Rectal smooth muscle tissue (tissue), 1 donor: ENCODE measurements around the gene SLC52A3.

Experiments used
- H3K27ac ChIP-seq: one replicate; pipeline ENCODE4 v1.7.0; 2013; ENCODE audit warnings: low read depth, low read length, inconsistent platforms
- H3K27me3 ChIP-seq: one replicate; pipeline ENCODE4 v1.7.0; 2013; ENCODE audit warnings: low read length; ENCODE audit not compliant: control insufficient read depth, insufficient read depth
- H3K36me3 ChIP-seq: one replicate; pipeline ENCODE4 v1.7.0; 2013; ENCODE audit warnings: low read length; ENCODE audit not compliant: control insufficient read depth, insufficient read depth
- H3K4me1 ChIP-seq: one replicate; pipeline ENCODE4 v1.7.0; 2013; ENCODE audit warnings: low read length; ENCODE audit not compliant: control insufficient read depth, insufficient read depth
- H3K4me3 ChIP-seq: one replicate; pipeline ENCODE4 v1.7.0; 2013; ENCODE audit warnings: low read length
- H3K9ac ChIP-seq: one replicate; pipeline ENCODE4 v1.7.0; 2013; ENCODE audit warnings: low read length

Gene SLC52A3

GRCh38 chr20:787825-788224 lies 19.5 kb upstream of the SLC52A3 start:
- Histone ChIP-seq H3K27me3 (peaks cover 4% of the 10 kb centered on the region), H3K4me1 (no peaks in the 10 kb centered on the region), H3K27ac (no peak overlapping the region), H3K36me3 (no peaks in the 10 kb centered on the region), H3K9ac (no peak overlapping the region), H3K4me3 (no peak overlapping the region)

GRCh38 chr20:779771-780170 lies 11.5 kb upstream of the SLC52A3 start:
- H3K4me3 ChIP-seq: no peak overlapping the region
- H3K27ac ChIP-seq: no peak overlapping the region
- H3K9ac ChIP-seq: no peak overlapping the region
- H3K36me3 ChIP-seq: no peaks in the 10 kb centered on the region
- no peaks in the 10 kb centered on the region for H3K4me1 ChIP-seq
- H3K27me3 ChIP-seq: peaks cover 2% of the 10 kb centered on the region

- Histone ChIP-seq H3K27ac (no peak overlapping the region), H3K27me3 (peaks cover 2% of the 10 kb centered on the region), H3K9ac (no peak overlapping the region), H3K36me3 (no peaks in the 10 kb centered on the region), H3K4me3 (no peak overlapping the region), H3K4me1 (no peaks in the 10 kb centered on the region)
These were observed 7.9 kb upstream of the SLC52A3 start for GRCh38 chr20:776165-776564.

- Histone ChIP-seq H3K36me3 (no peaks in the 10 kb centered on the region), H3K4me3 (peak overlapping the region; percentile 18), H3K9ac (no peak overlapping the region), H3K4me1 (no peaks in the 10 kb centered on the region), H3K27ac (no peak overlapping the region), H3K27me3 (peaks cover 2% of the 10 kb centered on the region)
These were observed 7.4 kb upstream of the SLC52A3 start for GRCh38 chr20:775679-776135.

- Histone ChIP-seq H3K4me1 (no peaks in the 10 kb centered on the region), H3K27ac (no peak overlapping the region), H3K27me3 (peaks cover 2% of the 10 kb centered on the region), H3K36me3 (no peaks in the 10 kb centered on the region), H3K4me3 (no peak overlapping the region), H3K9ac (no peak overlapping the region)
These were observed 6.4 kb upstream of the SLC52A3 start for GRCh38 chr20:774660-775057.

- H3K36me3 ChIP-seq: no peaks in the 10 kb centered on the region
- peaks cover 2% of the 10 kb centered on the region for H3K27me3 ChIP-seq
- H3K4me3 ChIP-seq: no peak overlapping the region
- H3K9ac ChIP-seq: no peak overlapping the region
- H3K27ac ChIP-seq: no peak overlapping the region
- no peaks in the 10 kb centered on the region for H3K4me1 ChIP-seq
These were observed 5.8 kb upstream of the SLC52A3 start for GRCh38 chr20:774016-774659.

- Histone ChIP-seq H3K27ac (no peak overlapping the region), H3K4me1 (no peaks in the 10 kb centered on the region), H3K27me3 (peaks cover 2% of the 10 kb centered on the region), H3K4me3 (no peak overlapping the region), H3K9ac (no peak overlapping the region), H3K36me3 (no peaks in the 10 kb centered on the region)
These were observed 4.5 kb upstream of the SLC52A3 start for GRCh38 chr20:772806-773205.

GRCh38 chr20:771741-772464 lies 3.6 kb upstream of the SLC52A3 start:
- Histone ChIP-seq H3K27ac (no peak overlapping the region), H3K27me3 (peaks cover 2% of the 10 kb centered on the region), H3K4me3 (no peak overlapping the region), H3K4me1 (no peaks in the 10 kb centered on the region), H3K9ac (no peak overlapping the region), H3K36me3 (no peaks in the 10 kb centered on the region)

GRCh38 chr20:770691-771090 lies 2.4 kb upstream of the SLC52A3 start:
- Histone ChIP-seq H3K27me3 (peaks cover 1% of the 10 kb centered on the region), H3K9ac (no peak overlapping the region), H3K36me3 (no peaks in the 10 kb centered on the region), H3K27ac (no peak overlapping the region), H3K4me3 (no peak overlapping the region), H3K4me1 (no peaks in the 10 kb centered on the region)

- Histone ChIP-seq H3K36me3 (no peaks in the 10 kb centered on the region), H3K9ac (no peak overlapping the region), H3K27ac (no peak overlapping the region), H3K4me1 (no peaks in the 10 kb centered on the region), H3K4me3 (no peak overlapping the region), H3K27me3 (no peaks in the 10 kb centered on the region)
These were observed 1.4 kb downstream of the SLC52A3 start for GRCh38 chr20:766906-767305.

- Histone ChIP-seq H3K9ac (no peak overlapping the region), H3K4me1 (no peaks in the 10 kb centered on the region), H3K27ac (no peak overlapping the region), H3K27me3 (no peaks in the 10 kb centered on the region), H3K36me3 (no peaks in the 10 kb centered on the region), H3K4me3 (no peak overlapping the region)
These were observed 4.0 kb downstream of the SLC52A3 start for GRCh38 chr20:764255-764654.

- no peaks in the 10 kb centered on the region for H3K4me1 ChIP-seq
- no peak overlapping the region for H3K4me3 ChIP-seq
- no peak overlapping the region for H3K9ac ChIP-seq
- H3K36me3 ChIP-seq: no peaks in the 10 kb centered on the region
- no peaks in the 10 kb centered on the region for H3K27me3 ChIP-seq
- no peak overlapping the region for H3K27ac ChIP-seq
These were observed 6.6 kb downstream of the SLC52A3 start for GRCh38 chr20:761418-762381.
